ENCODE data around the gene NKX6-2. TPM values are rescaled to one million over a fixed set of nuclear protein-coding genes. Genes with fewer than 3 reads are reported as not detected.

Gene NKX6-2
- total RNA-seq, 2 experiments from 2014 or later = not detected

DNA sequence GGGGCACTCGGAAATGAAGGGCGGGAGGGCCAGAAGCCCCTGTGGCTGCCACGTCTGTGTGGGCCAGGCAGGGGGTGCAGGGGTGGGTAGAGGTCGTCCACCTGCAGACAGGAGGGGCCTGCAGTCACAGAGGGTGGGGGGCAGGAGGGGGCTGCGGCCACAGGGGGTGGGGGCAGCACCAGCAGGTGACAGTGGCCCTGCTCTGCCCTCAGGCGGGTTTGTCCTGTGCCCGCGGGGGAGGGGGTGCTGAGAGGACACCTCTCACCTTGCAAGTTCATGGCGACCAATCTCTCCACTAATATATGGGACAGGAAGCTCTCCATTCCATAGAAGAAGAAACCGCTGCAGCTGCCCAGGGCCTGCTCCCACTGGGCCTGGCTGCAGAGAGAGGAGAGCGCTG, 26.6 kb upstream of the NKX6-2 start:
- Histone ChIP-seq H3K4me1 (ENCODE audit: insufficient read depth, low read length) (no peaks in the 10 kb centered on the region), H3K36me3 (ENCODE audit: insufficient read depth, low read length) (no peaks in the 10 kb centered on the region), H3K27ac (ENCODE audit: low read depth in 1 of 2, low read length in 2 of 2) (no peak overlapping the region), H3K4me3 (ENCODE audit: low read length) (no peak overlapping the region), H3K9me3 (ENCODE audit: control insufficient read depth in 1 of 2, insufficient read depth in 1 of 2, low read length in 2 of 2) (peaks cover 0 to 9% of the 10 kb centered on the region in 2 experiments), H3K27me3 (ENCODE audit: control insufficient read depth in 1 of 2, insufficient read depth in 2 of 2, low read length in 2 of 2) (peaks cover 1 to 8% of the 10 kb centered on the region in 2 experiments)
- ChIA-PET POLR2A (no interaction called here), CTCF (no interaction called here)
- no peaks in the 10 kb centered on the region for H3K9me3 Mint-ChIP-seq
- intact Hi-C loops (cut with DNase I, micrococcal nuclease) = no loop called here
- TF ChIP-seq, protein P1, sequence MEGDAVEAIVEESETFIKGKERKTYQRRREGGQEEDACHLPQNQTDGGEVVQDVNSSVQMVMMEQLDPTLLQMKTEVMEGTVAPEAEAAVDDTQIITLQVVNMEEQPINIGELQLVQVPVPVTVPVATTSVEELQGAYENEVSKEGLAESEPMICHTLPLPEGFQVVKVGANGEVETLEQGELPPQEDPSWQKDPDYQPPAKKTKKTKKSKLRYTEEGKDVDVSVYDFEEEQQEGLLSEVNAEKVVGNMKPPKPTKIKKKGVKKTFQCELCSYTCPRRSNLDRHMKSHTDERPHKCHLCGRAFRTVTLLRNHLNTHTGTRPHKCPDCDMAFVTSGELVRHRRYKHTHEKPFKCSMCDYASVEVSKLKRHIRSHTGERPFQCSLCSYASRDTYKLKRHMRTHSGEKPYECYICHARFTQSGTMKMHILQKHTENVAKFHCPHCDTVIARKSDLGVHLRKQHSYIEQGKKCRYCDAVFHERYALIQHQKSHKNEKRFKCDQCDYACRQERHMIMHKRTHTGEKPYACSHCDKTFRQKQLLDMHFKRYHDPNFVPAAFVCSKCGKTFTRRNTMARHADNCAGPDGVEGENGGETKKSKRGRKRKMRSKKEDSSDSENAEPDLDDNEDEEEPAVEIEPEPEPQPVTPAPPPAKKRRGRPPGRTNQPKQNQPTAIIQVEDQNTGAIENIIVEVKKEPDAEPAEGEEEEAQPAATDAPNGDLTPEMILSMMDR (IDR thresholded peaks at IDR 0.05) = no peak
- H3K27me3 Mint-ChIP-seq = peaks cover 23% of the 10 kb centered on the region
- no peak for ATAC-seq (ENCODE audit: poor library complexity)
- DNase-seq = no peak
- no peak overlapping the region for H3K27ac Mint-ChIP-seq
- H3K4me1 Mint-ChIP-seq (ENCODE audit: low read depth) = no peaks in the 10 kb centered on the region
- H3K36me3 Mint-ChIP-seq (ENCODE audit: low read depth) = no peaks in the 10 kb centered on the region
- no peak overlapping the region for H3K4me3 Mint-ChIP-seq

DNA sequence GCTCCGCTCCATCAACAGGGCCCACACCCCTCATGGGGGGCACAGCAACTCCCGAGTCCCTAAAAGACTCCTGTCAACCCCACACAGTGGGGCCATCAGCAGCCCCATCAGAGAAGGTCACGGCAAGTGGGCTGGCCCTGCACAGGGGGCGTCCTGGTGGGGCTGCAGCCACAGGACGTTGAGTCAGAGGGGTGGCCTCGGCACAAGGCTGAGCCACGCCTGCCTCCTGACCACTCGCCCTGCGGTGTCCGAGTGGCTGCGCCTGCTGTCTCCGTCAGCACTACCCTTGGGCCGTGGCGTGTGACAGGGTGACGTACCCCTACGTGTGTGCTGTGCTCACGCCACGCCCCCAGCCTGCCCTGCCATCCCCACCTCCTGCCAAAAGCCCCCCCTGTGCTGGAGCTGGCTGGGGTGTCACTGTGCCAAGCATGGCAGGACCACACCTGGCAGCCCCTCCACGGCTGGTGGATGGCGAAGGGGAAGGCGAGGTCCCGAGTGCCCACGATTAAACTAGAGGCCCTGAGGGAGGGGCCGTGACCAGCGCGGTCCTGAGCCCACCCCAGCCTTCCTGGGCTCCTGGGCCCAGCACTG, 26.0 kb upstream of the NKX6-2 start:
- no peak for ATAC-seq (ENCODE audit: poor library complexity)
- TF ChIP-seq, protein P1 (IDR thresholded peaks at IDR 0.05) = no peak
- H3K9me3 ChIP-seq (ENCODE audit: control insufficient read depth in 1 of 2, insufficient read depth in 1 of 2, low read length in 2 of 2) = peaks cover 0 to 9% of the 10 kb centered on the region in 2 experiments
- H3K27ac ChIP-seq (ENCODE audit: low read depth in 1 of 2, low read length in 2 of 2) = no peak overlapping the region
- peaks cover 0 to 5% of the 10 kb centered on the region in 2 experiments for H3K27me3 ChIP-seq (ENCODE audit: control insufficient read depth in 1 of 2, insufficient read depth in 2 of 2, low read length in 2 of 2)
- no peaks in the 10 kb centered on the region for H3K9me3 Mint-ChIP-seq
- H3K4me3 Mint-ChIP-seq = no peak overlapping the region
- H3K36me3 ChIP-seq (ENCODE audit: insufficient read depth, low read length) = no peaks in the 10 kb centered on the region
- intact Hi-C loops (cut with DNase I, micrococcal nuclease) = no loop called here
- ChIA-PET CTCF (no interaction called here), POLR2A (no interaction called here)
- H3K4me1 Mint-ChIP-seq (ENCODE audit: low read depth) = no peaks in the 10 kb centered on the region
- H3K4me3 ChIP-seq (ENCODE audit: low read length) = no peak overlapping the region
- no peak overlapping the region for H3K27ac Mint-ChIP-seq
- H3K27me3 Mint-ChIP-seq = peaks cover 18% of the 10 kb centered on the region
- no peaks in the 10 kb centered on the region for H3K4me1 ChIP-seq (ENCODE audit: insufficient read depth, low read length)
- H3K36me3 Mint-ChIP-seq (ENCODE audit: low read depth) = no peaks in the 10 kb centered on the region
- peak in 1 of 14 experiments; percentile 28 for DNase-seq

DNA sequence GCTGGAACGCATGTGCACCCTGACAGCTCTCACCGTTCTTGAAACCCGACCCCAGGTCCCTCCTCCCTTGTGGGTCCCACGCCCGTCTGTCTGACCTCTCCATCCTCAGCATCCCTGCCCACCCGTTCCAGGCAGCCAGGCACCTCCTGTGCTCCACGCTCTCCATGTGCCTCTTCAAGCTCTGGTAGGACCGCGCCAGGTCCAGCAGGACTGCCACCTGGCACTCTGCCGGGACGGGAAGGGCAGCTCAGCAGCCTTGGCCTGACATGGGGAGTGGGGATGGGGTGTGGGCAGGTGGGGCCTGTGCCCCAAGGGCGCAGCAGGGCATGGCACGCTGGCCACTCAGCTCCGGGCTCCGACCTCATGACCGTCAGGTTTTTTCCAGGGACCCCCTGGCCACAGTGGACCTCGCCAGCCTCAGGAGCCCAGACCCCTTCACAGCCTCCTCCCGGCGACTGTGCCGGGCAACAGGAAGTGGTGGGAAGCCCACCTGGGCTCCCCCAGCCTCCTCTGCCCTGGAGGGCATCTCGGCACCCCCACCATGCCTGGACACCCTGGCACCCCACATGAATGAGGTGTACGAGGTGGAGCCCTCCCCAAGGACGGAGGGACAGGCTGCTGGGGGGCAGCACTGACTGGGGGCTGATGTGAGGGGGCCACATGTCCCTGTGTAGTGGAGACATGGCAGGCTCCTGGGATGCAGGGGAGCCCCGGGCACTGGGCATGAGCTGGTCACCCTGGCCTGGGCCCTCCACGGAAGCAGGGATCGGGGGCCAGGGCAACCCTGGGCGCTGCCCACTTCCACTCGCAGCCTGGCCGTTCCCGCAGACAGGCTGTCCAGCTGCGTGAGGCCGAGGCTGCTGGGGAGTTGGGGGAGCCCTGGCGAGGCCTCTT, 25.1 kb upstream of the NKX6-2 start:
- Histone ChIP-seq H3K9me3 (ENCODE audit: control insufficient read depth in 1 of 2, insufficient read depth in 1 of 2, low read length in 2 of 2) (peaks cover 0 to 9% of the 10 kb centered on the region in 2 experiments), H3K36me3 (ENCODE audit: insufficient read depth, low read length) (no peaks in the 10 kb centered on the region), H3K4me1 (ENCODE audit: insufficient read depth, low read length) (no peaks in the 10 kb centered on the region), H3K27me3 (ENCODE audit: control insufficient read depth in 1 of 2, insufficient read depth in 2 of 2, low read length in 2 of 2) (peaks cover 0 to 2% of the 10 kb centered on the region in 2 experiments), H3K27ac (ENCODE audit: low read depth in 1 of 2, low read length in 2 of 2) (no peak overlapping the region), H3K4me3 (ENCODE audit: low read length) (no peak overlapping the region)
- no peak overlapping the region for H3K27ac Mint-ChIP-seq
- H3K9me3 Mint-ChIP-seq = no peaks in the 10 kb centered on the region
- no peaks in the 10 kb centered on the region for H3K36me3 Mint-ChIP-seq (ENCODE audit: low read depth)
- POLR2A ChIA-PET = no interaction called here
- H3K27me3 Mint-ChIP-seq = peaks cover 8% of the 10 kb centered on the region
- DNase-seq (peak in 1 of 14 experiments; percentile 25), ATAC-seq (ENCODE audit: poor library complexity) (no peak)
- H3K4me3 Mint-ChIP-seq = no peak overlapping the region
- CTCF ChIA-PET = no interaction called here
- intact Hi-C loops (cut with DNase I, micrococcal nuclease) = no loop called here
- no peaks in the 10 kb centered on the region for H3K4me1 Mint-ChIP-seq (ENCODE audit: low read depth)
- TF ChIP-seq, protein P1 (IDR thresholded peaks at IDR 0.05) = no peak
